H1 (cell line): Measurements from ENCODE around the gene CTNND2. TPM values are rescaled to one million over a fixed set of nuclear protein-coding genes. Genes with fewer than 3 reads are reported as not detected.

ENCODE experiments used
- CTCF ChIA-PET: fragments of 300-600 bp; sonication (Branson Sonifier 250); formaldehyde crosslinking; loops from one replicate; lab custom pipeline; 2021; ENCODE audit not compliant: partially characterized antibody; lab: Charles Lee
- POLR2A ChIA-PET: fragments of 300-600 bp; sonication (Branson Sonifier 250); formaldehyde crosslinking; loops from one replicate; lab custom pipeline; 2021; ENCODE audit warnings: inconsistent platforms; ENCODE audit not compliant: partially characterized antibody; lab: Charles Lee
- DNase-seq, 2 experiments: peaks; one replicate each; pipeline versions ENCODE4 v3.0.0 to v3.0.0-alpha.2; 2010 to 2022; ENCODE audit warnings: low spot score in 2 of 2, low read depth in 1 of 2, mixed read lengths in 1 of 2
- FAIRE-seq: peaks from 2 replicates; lab custom pipeline; 2011; peaks lifted over from hg19 to GRCh38; lab: Jason Lieb, UNC
- H2AFZ ChIP-seq: 2 replicates; pipeline ENCODE4 v1.8.1; 2012; ENCODE audit warnings: low read length, inconsistent platforms
- H2AK5ac ChIP-seq: 2 replicates; pipeline ENCODE4 v1.6.1; 2013; ENCODE audit warnings: low read depth, low read length
- H2BK120ac ChIP-seq: replicated peaks from 2 replicates; pipeline ENCODE3; 2013; ENCODE audit warnings: low read depth, low read length, inconsistent platforms
- H2BK12ac ChIP-seq: 2 replicates; pipeline ENCODE4 v1.6.1; 2013; ENCODE audit warnings: low read depth, low read length
- H2BK15ac ChIP-seq: 2 replicates; pipeline ENCODE4 v1.6.1; 2013; ENCODE audit warnings: low read length
- H2BK20ac ChIP-seq: 2 replicates; pipeline ENCODE4 v1.6.1; 2013; ENCODE audit warnings: low read length
- H2BK5ac ChIP-seq: 2 replicates; pipeline ENCODE4 v1.6.1; 2013; ENCODE audit warnings: low read depth, low read length
- H3K14ac ChIP-seq: 2 replicates; pipeline ENCODE4 v1.6.1; 2013; ENCODE audit warnings: inconsistent platforms; ENCODE audit not compliant: insufficient read length
- H3K18ac ChIP-seq: 2 replicates; pipeline ENCODE4 v1.6.1; 2013; ENCODE audit warnings: low read length; ENCODE audit errors: extremely low read depth
- H3K23ac ChIP-seq: 2 replicates; pipeline ENCODE4 v1.6.1; 2013; ENCODE audit warnings: inconsistent platforms; ENCODE audit not compliant: insufficient read length
- H3K23me2 ChIP-seq: 2 replicates; pipeline ENCODE4 v1.6.1; 2013; ENCODE audit warnings: low read depth, low read length
- H3K27ac ChIP-seq: 2 replicates; pipeline ENCODE4 v1.6.1; 2011; ENCODE audit warnings: low read depth, low read length, inconsistent platforms
- H3K27me3 ChIP-seq, 4 experiments: replicated peaks in 1 of 4; 1 replicate in 1 of 4; 2 replicates in 3 of 4; pipeline versions ENCODE4 v1.6.1 to v1.8.1; 2011 to 2013; ENCODE audit warnings: low read length in 3 of 4, mild to moderate bottlenecking in 3 of 4, inconsistent platforms in 2 of 4, mixed read lengths in 2 of 4, moderate library complexity in 1 of 4; ENCODE audit not compliant: control insufficient read depth in 3 of 4, insufficient read depth in 3 of 4; ENCODE audit errors: extremely low read depth in 1 of 4
- H3K36me3 ChIP-seq, 4 experiments: 2 replicates each; pipeline versions ENCODE4 v1.6.1 to v1.8.1; 2011 to 2013; ENCODE audit warnings: mild to moderate bottlenecking in 4 of 4, low read length in 3 of 4, moderate library complexity in 2 of 4, control low read depth in 1 of 4, inconsistent platforms in 1 of 4; ENCODE audit not compliant: insufficient read depth in 4 of 4, control insufficient read depth in 2 of 4
- H3K4ac ChIP-seq: replicated peaks from 2 replicates; pipeline ENCODE3; 2013; ENCODE audit warnings: low read length, low read depth, mixed read lengths, inconsistent platforms; ENCODE audit not compliant: insufficient read length
- H3K4me1 ChIP-seq, 4 experiments: replicated peaks in 1 of 4; 1 replicate in 1 of 4; 2 replicates in 3 of 4; pipeline versions ENCODE4 v1.6.1 to v1.8.1; 2011 to 2013; ENCODE audit warnings: low read length in 3 of 4, inconsistent platforms in 2 of 4, mixed read lengths in 1 of 4; ENCODE audit not compliant: insufficient read depth in 4 of 4, control insufficient read depth in 3 of 4
- H3K4me2 ChIP-seq, 2 experiments: 2 replicates each; pipeline versions ENCODE4 v1.6.1 to v1.8.1; 2011 to 2013; ENCODE audit warnings: low read depth in 2 of 2, low read length in 2 of 2, control low read depth in 1 of 2, inconsistent platforms in 1 of 2, mild to moderate bottlenecking in 1 of 2; ENCODE audit not compliant: insufficient read depth in 1 of 2
- H3K4me3 ChIP-seq, 4 experiments: fragments of 200-600, 300-600 bp in 1 of 4; sonication (generic), shearing (Covaris generic), sonication (Bioruptor Twin) in 1 of 4; 2 replicates each; pipeline versions ENCODE4 v1.5.1 to v1.8.1; 2011 to 2016; ENCODE audit warnings: low read length in 4 of 4, low read depth in 3 of 4, control low read depth in 2 of 4, inconsistent platforms in 2 of 4, mild to moderate bottlenecking in 2 of 4, mixed read lengths in 1 of 4, moderate library complexity in 1 of 4; ENCODE audit not compliant: insufficient read depth in 2 of 4; ENCODE audit errors: extremely low read depth in 1 of 4
- H3K56ac ChIP-seq: replicated peaks from 2 replicates; pipeline ENCODE3; 2013; ENCODE audit warnings: low read depth, mild to moderate bottlenecking, mixed read lengths, low read length, inconsistent platforms; ENCODE audit not compliant: insufficient read length
- H3K79me1 ChIP-seq: 2 replicates; pipeline ENCODE4 v1.6.1; 2013; ENCODE audit warnings: low read depth, low read length, control low read depth
- H3K79me2 ChIP-seq, 2 experiments: 2 replicates each; pipeline versions ENCODE4 v1.6.1 to v1.8.1; 2012 to 2013; ENCODE audit warnings: low read length in 2 of 2, mild to moderate bottlenecking in 2 of 2, inconsistent platforms in 1 of 2; ENCODE audit not compliant: insufficient read depth in 2 of 2, control insufficient read depth in 1 of 2
- H3K9ac ChIP-seq, 4 experiments: replicated peaks in 1 of 4; 1 replicate in 1 of 4; 2 replicates in 3 of 4; pipeline versions ENCODE4 v1.6.1 to v1.8.1; 2011 to 2013; ENCODE audit warnings: low read depth in 3 of 4, low read length in 3 of 4, control low read depth in 2 of 4, mild to moderate bottlenecking in 2 of 4, moderate library complexity in 2 of 4, inconsistent platforms in 1 of 4; ENCODE audit errors: extremely low read depth in 1 of 4
- H3K9me3 ChIP-seq, 2 experiments: 2 replicates each; pipeline versions ENCODE4 v1.6.1 to v1.8.1; 2012 to 2013; ENCODE audit warnings: mild to moderate bottlenecking in 2 of 2, moderate library complexity in 2 of 2, control low read depth in 1 of 2, inconsistent platforms in 1 of 2, low read depth in 1 of 2, low read length in 1 of 2, mixed read lengths in 1 of 2; ENCODE audit not compliant: insufficient read depth in 2 of 2
- H4K20me1 ChIP-seq, 2 experiments: replicated peaks in 1 of 2; 2 replicates each; pipeline versions ENCODE3 to v1.8.1; 2011 to 2013; ENCODE audit warnings: inconsistent platforms in 2 of 2, low read length in 2 of 2, mild to moderate bottlenecking in 1 of 2; ENCODE audit not compliant: insufficient read depth in 2 of 2, control insufficient read depth in 1 of 2
- H4K5ac ChIP-seq: 2 replicates; pipeline ENCODE4 v1.6.1; 2013; ENCODE audit warnings: low read length, low read depth, mixed read lengths, inconsistent platforms; ENCODE audit not compliant: insufficient read length
- H4K8ac ChIP-seq: 2 replicates; pipeline ENCODE4 v1.8.0; 2013; ENCODE audit warnings: mild to moderate bottlenecking, moderate library complexity, low read length, inconsistent platforms; ENCODE audit not compliant: insufficient read depth; ENCODE audit errors: extremely low read depth
- H4K91ac ChIP-seq: replicated peaks from 2 replicates; pipeline ENCODE3; 2013; ENCODE audit warnings: low read length, mixed read lengths, inconsistent platforms; ENCODE audit not compliant: insufficient read length
- BACH1 ChIP-seq: IDR thresholded peaks from 2 replicates; pipeline ENCODE4 v1.6.1; 2012; ENCODE audit warnings: low read length, improper control_type of control experiment
- CHD1 ChIP-seq: IDR thresholded peaks from 2 replicates; pipeline ENCODE4 v1.6.1; 2012; ENCODE audit warnings: low read depth, low read length, improper control_type of control experiment
- CHD2 ChIP-seq: IDR thresholded peaks from 2 replicates; pipeline ENCODE4 v1.6.1; 2012; ENCODE audit warnings: low read length, improper control_type of control experiment
- EGR1 ChIP-seq: IDR thresholded peaks from 2 replicates; pipeline ENCODE4 v1.6.1; 2011; ENCODE audit warnings: low read depth, low read length, borderline replicate concordance
- EZH2 ChIP-seq: fragments of 200-600 bp; sonication (generic); IDR thresholded peaks from 2 replicates; pipeline ENCODE4 v1.7.1; 2012; ENCODE audit warnings: low read depth, mild to moderate bottlenecking, moderate library complexity, low read length, inconsistent platforms; ENCODE audit not compliant: severe bottlenecking
- HDAC2 ChIP-seq, 2 experiments: fragments of 300-600 bp in 1 of 2; sonication (generic) in 1 of 2; IDR thresholded peaks; 2 replicates each; pipeline ENCODE4 v1.6.1; 2011 to 2012; ENCODE audit warnings: low read depth in 2 of 2, low read length in 2 of 2, mild to moderate bottlenecking in 2 of 2, moderate library complexity in 2 of 2, borderline replicate concordance in 1 of 2, inconsistent platforms in 1 of 2
- KDM4A ChIP-seq: IDR thresholded peaks from one replicate; pipeline ENCODE4 v1.7.1; 2012; ENCODE audit warnings: low read depth, mild to moderate bottlenecking, moderate library complexity, low read length, inconsistent platforms; ENCODE audit not compliant: severe bottlenecking
- PHF8 ChIP-seq: fragments of 200-600 bp; sonication (generic); conservative IDR thresholded peaks from 2 replicates; pipeline ENCODE4 v1.7.1; 2012; ENCODE audit warnings: low read depth, mild to moderate bottlenecking, inconsistent platforms, low read length, moderate library complexity
- RBBP5 ChIP-seq: IDR thresholded peaks from 2 replicates; pipeline ENCODE4 v1.7.1; 2012; ENCODE audit warnings: low read depth, mild to moderate bottlenecking, inconsistent platforms, low read length, moderate library complexity, borderline replicate concordance
- RFX5 ChIP-seq: IDR thresholded peaks from 2 replicates; pipeline ENCODE4 v1.6.1; 2011; ENCODE audit warnings: low read depth, low read length, improper control_type of control experiment, borderline replicate concordance
- SAP30 ChIP-seq: fragments of 300-600 bp; sonication (generic); IDR thresholded peaks from 2 replicates; pipeline ENCODE4 v1.7.1; 2012; ENCODE audit warnings: low read length, moderate library complexity, mild to moderate bottlenecking, inconsistent platforms; ENCODE audit not compliant: insufficient read depth, insufficient replicate concordance
- SP2 ChIP-seq: IDR thresholded peaks from 2 replicates; pipeline ENCODE4 v1.6.1; 2012; ENCODE audit warnings: mild to moderate bottlenecking, low read length, inconsistent platforms
- SP4 ChIP-seq: IDR thresholded peaks from 2 replicates; pipeline ENCODE4 v1.6.1; 2012; ENCODE audit warnings: low read length, inconsistent platforms
- TBP ChIP-seq: IDR thresholded peaks from 2 replicates; pipeline ENCODE4 v1.6.1; 2011; ENCODE audit warnings: low read depth, low read length, improper control_type of control experiment
- TEAD4 ChIP-seq: IDR thresholded peaks from 2 replicates; pipeline ENCODE4 v1.6.1; 2012; ENCODE audit warnings: low read depth, low read length, inconsistent platforms, mixed read lengths
- WGBS, 2 experiments: shearing (Covaris generic) in 1 of 2; methylation state at CpG; one replicate each; pipeline versions ENCODE4 v1.1.6 to v1.1.7; 2013 to 2015; ENCODE audit warnings: low lambda C conversion rate in 2 of 2, mixed read lengths in 2 of 2, inconsistent platforms in 1 of 2, low coverage in 1 of 2, missing lambda C conversion rate in 1 of 2; ENCODE audit not compliant: insufficient replicate concordance in 2 of 2, insufficient coverage in 1 of 2, insufficient read length in 1 of 2; ENCODE audit errors: extremely low coverage in 1 of 2, missing lambda C conversion rate in 1 of 2; 5-methylcytosine and 5-hydroxymethylcytosine counted together
- polyA plus RNA-seq, 7 experiments: library from polyadenylated mRNA; depleted of rRNA in 3 of 7; stranded (reverse) in 5 of 7; unstranded in 2 of 7; fragments of >200 nt in 5 of 7; fragments of 200-250 nt in 2 of 7; gene quantifications; 1 replicate in 5 of 7; 2 replicates in 1 of 7; 4 replicates in 1 of 7; pipeline versions ENCODE4 v1.2.1 to v1.2.3, GENCODE V29; 2011 to 2013; ENCODE audit warnings: missing spikeins in 2 of 7, mixed read lengths in 2 of 7
- total RNA-seq: library from RNA; stranded (reverse); fragmentation: NEBNext Ultra II Directional; extraction: Animal tissue kit (Norgen Biotek cat#: 25700); gene quantifications from 2 replicates; pipeline ENCODE4 v1.2.1, GENCODE V29; 2021

The CTNND2 gene
- total and polyA plus RNA-seq, 2 of the 8 experiments (the other 6 are each of a cell fraction or from before 2014, with no cell fraction given): 7.4 to 14.2 TPM

DNA sequence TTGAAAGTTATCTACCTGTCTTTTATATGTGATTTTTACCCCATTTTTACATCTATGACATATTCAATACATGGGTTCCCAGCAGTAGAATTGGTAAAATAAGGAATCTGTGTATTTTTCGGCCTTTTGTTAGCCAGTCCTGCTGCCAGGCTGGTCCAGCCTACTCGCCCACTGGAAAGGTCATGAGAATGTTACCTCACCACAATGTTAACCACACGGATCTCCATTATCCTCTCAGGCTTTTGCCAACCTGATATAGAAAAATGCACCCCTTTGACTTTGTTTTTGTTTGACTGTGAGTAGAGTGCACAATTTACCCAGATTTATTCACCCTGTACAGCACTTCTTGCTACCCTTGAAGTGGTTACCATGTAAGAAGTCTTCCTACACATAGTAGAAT is 167.2 kb downstream of the CTNND2 start:
- FAIRE-seq: no peak
- TF ChIP-seq BACH1: no peak
- no peak for TF ChIP-seq RBBP5
- TF ChIP-seq TEAD4: no peak
- TF ChIP-seq CHD2: no peak
- TF ChIP-seq SP4: no peak
- no peak for TF ChIP-seq KDM4A
- no peak for TF ChIP-seq TBP
- no peak for TF ChIP-seq HDAC2 (IDR thresholded peaks at IDR 0.05; ENCODE audit: borderline replicate concordance in 1 of 2, low read depth in 2 of 2, low read length in 2 of 2)
- no peak for TF ChIP-seq EGR1
- no peak for TF ChIP-seq SAP30
- no peak for TF ChIP-seq SP2
- no peak for TF ChIP-seq CHD1
- no peak for TF ChIP-seq RFX5
- TF ChIP-seq EZH2: no peak
- no peak for TF ChIP-seq PHF8

More for the DNA sequence above, 167.2 kb downstream of the CTNND2 start:
- no peaks in the 10 kb centered on the region for H3K23me2 ChIP-seq
- H3K4me3 ChIP-seq: no peak overlapping the region
- no peak overlapping the region for H4K5ac ChIP-seq
- no peak overlapping the region for H2AFZ ChIP-seq
- H3K4me1 ChIP-seq: no peaks in the 10 kb centered on the region
- no peak overlapping the region for H4K91ac ChIP-seq
- H3K23ac ChIP-seq: no peak overlapping the region
- no peak overlapping the region for H3K18ac ChIP-seq
- no peaks in the 10 kb centered on the region for H3K36me3 ChIP-seq
- H3K79me2 ChIP-seq: no peaks in the 10 kb centered on the region
- no peaks in the 10 kb centered on the region for H3K79me1 ChIP-seq
- ChIA-PET POLR2A (no interaction called here), CTCF (interaction anchor here (0.6 kb wide), 2 partner anchors 272 to 682 kb away, joined by 3 read pairs; no protein-coding TSS in a partner anchor)
- H3K27me3 ChIP-seq: no peaks in the 10 kb centered on the region
- no peak overlapping the region for H3K56ac ChIP-seq
- H4K8ac ChIP-seq: no peak overlapping the region
- H3K14ac ChIP-seq: no peak overlapping the region
- H3K4ac ChIP-seq: no peak overlapping the region
- H2BK15ac ChIP-seq: no peak overlapping the region
- no peak overlapping the region for H3K4me2 ChIP-seq
- WGBS, 2 experiments: 93% methylated on average over 3 of the region's 3 CpGs; no CpG with 5 or more reads in 1 of the 2 experiments
- H2BK12ac ChIP-seq: no peak overlapping the region
- H2BK5ac ChIP-seq: no peak overlapping the region
- no peak overlapping the region for H2BK120ac ChIP-seq
- no peaks in the 10 kb centered on the region for H3K9me3 ChIP-seq
- no peaks in the 10 kb centered on the region for H4K20me1 ChIP-seq
- H3K27ac ChIP-seq: no peak overlapping the region
- no peak for DNase-seq
- H2BK20ac ChIP-seq: no peak overlapping the region
- H2AK5ac ChIP-seq: no peak overlapping the region
- H3K9ac ChIP-seq: no peak overlapping the region
